CD4-positive, alpha-beta T cell treated with Interleukin-6 at 100 ng/mL for 8 hours (primary cell): ENCODE measurements around the gene RBM47.
"Not testable (repeated sequence)": the region's sequence is repeated elsewhere in the genome, so short reads cannot be mapped to it uniquely, and the experiment has no call there.

Source experiments
- DNase-seq: peaks from one replicate; pipeline ENCODE4 v3.0.0-alpha.2; 2020; ENCODE audit warnings: mixed read lengths, low spot score

Gene RBM47

GRCh38 chr4:40629401-40630334 is at the start of gene RBM47:
RBM47 (minus strand) TSS chr4:40629864; CDS start chr4:40438893, 190,971 bp downstream.
- no peak for DNase-seq

- DNase-seq: no peak
These were observed 48.8 kb upstream of the RBM47 start for GRCh38 chr4:40678421-40678820.

GRCh38 chr4:40675166-40675565 is 45.5 kb upstream of the RBM47 start:
- no peak for DNase-seq

- DNase-seq: peak; percentile 30
These were observed 43.2 kb upstream of the RBM47 start for GRCh38 chr4:40672528-40673522.

- DNase-seq: no peak
These were observed 39.8 kb upstream of the RBM47 start for GRCh38 chr4:40669504-40669903.

- no peak for DNase-seq
These were observed 36.2 kb upstream of the RBM47 start for GRCh38 chr4:40665842-40666241.

GRCh38 chr4:40662962-40663604 is 33.4 kb upstream of the RBM47 start:
- no peak for DNase-seq

- DNase-seq: no peak
These were observed 32.1 kb upstream of the RBM47 start for GRCh38 chr4:40661803-40662202.

- DNase-seq: no peak
These were observed 26.7 kb upstream of the RBM47 start for GRCh38 chr4:40656201-40656863.

- no peak for DNase-seq
These were observed 21.6 kb upstream of the RBM47 start for GRCh38 chr4:40651280-40651679.

GRCh38 chr4:40649321-40649720 is 19.7 kb upstream of the RBM47 start:
- DNase-seq: no peak

- no peak for DNase-seq
These were observed 19.1 kb upstream of the RBM47 start for GRCh38 chr4:40648742-40649281.

GRCh38 chr4:40648131-40648530 is 18.5 kb upstream of the RBM47 start:
- no peak for DNase-seq

GRCh38 chr4:40645586-40645985 is 15.9 kb upstream of the RBM47 start:
- DNase-seq: no peak

- no peak for DNase-seq
These were observed 2.4 kb upstream of the RBM47 start for GRCh38 chr4:40632080-40632479.

GRCh38 chr4:40630335-40631021 is 814 bp upstream of the RBM47 start:
- no peak for DNase-seq

- no peak for DNase-seq
These were observed 776 bp downstream of the RBM47 start for GRCh38 chr4:40628888-40629287.

- DNase-seq: not testable (repeated sequence)
These were observed 1.3 kb downstream of the RBM47 start for GRCh38 chr4:40628407-40628806.

GRCh38 chr4:40627540-40627939 is 2.1 kb downstream of the RBM47 start:
- no peak for DNase-seq

GRCh38 chr4:40626183-40626990 is 3.3 kb downstream of the RBM47 start:
- DNase-seq: no peak
